Right forelimb (tissue), 1 donor: ENCODE data around the gene MAP4.
"Not testable (repeated sequence)": the region's sequence is repeated elsewhere in the genome, so short reads cannot be mapped to it uniquely, and the experiment has no call there.

Source experiments
- DNase-seq: peaks from one replicate; pipeline ENCODE4 v3.0.0-alpha.2; 2018

Gene MAP4

DNA sequence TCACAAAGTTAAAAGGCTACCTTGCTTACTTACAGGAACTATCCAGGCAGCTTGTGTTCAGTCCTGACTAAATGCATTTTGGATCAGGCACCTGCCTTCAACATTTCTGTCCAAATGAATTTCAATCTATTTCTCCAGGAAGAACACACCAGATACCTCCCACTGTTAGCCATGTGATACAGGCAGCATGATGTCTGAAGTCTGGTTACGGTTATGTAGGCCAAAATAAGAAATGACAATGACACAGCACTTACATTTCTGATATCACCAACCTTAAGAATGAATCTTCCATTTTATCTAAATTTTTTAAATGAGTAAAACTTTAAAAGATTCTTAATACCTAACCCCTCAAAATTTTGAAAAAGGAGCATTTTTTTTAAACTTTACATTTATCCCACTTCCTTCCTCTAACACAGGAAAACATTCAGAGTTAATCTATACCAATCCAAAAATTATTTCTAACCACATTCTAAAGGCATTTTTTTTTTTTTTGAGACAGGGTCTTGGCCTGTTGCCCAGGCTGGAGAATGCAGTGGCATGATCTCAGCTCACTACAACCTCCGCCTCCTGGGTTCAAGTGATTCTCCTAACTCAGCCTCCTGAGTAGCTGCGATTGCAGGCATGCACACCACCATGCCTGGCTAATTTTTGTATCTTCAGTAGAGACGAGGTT, at the start of gene MAP4:
Gene MAP4 (minus strand): TSS at position 116 of the 673 bp plus-strand sequence. CDS start 17,556 bp downstream, outside the sequence.
- no peak for DNase-seq

- no peak for DNase-seq
Measured at GRCh38 chr3:48065035-48065434, 48.8 kb upstream of the MAP4 start.

- no peak for DNase-seq
Measured at GRCh38 chr3:48064292-48064829, 48.1 kb upstream of the MAP4 start.

GRCh38 chr3:48061586-48061985, 45.4 kb upstream of the MAP4 start:
- DNase-seq: not testable (repeated sequence)

GRCh38 chr3:48058091-48058490, 41.9 kb upstream of the MAP4 start:
- no peak for DNase-seq

DNA sequence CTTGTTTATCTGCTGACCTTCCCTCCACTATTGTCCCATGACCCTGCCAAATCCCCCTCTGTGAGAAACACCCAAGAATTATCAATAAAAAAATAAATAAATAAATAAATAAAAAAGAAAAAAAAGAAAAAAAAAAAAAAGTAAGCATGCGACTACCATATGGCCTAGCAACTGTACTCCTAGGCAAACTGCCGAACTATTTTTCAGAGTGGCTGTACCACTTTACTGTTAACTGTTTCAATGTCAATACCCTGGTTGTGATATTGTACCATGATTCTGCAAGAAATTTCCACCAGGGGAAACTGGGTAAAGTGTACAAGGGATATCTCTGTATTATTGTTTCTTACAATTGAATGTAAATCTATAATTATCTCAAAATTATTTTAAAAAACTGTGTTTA, 41.3 kb upstream of the MAP4 start:
- DNase-seq: no peak

DNA sequence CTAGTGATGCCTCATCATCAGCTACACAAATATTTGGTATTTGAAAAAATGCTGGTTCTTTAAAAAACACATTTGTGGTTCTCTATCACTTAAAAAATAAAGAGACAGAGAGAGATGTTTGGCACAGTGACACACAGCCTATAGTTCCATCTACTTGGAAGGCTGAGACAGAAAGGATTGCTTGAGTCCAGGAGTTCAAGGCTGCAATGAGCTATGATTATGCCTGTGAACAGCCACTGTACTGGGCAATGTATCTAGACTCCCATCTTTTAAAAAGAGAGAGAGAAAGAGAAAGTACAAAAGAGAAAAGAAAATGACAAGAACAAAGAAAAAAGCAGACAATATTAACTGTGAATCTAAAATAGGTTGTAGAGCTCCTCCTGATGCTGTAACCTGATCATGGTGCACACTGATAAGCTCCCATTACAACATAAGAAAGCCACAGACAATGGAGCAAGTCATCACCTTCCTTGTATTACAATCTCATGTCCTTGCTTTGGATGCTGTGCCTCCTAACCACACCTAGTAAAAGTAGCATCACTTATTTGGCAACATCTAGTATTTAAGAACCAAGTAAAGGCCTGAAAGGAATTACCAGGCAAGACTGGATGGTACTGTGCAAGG, 31.7 kb upstream of the MAP4 start:
- no peak for DNase-seq

DNA sequence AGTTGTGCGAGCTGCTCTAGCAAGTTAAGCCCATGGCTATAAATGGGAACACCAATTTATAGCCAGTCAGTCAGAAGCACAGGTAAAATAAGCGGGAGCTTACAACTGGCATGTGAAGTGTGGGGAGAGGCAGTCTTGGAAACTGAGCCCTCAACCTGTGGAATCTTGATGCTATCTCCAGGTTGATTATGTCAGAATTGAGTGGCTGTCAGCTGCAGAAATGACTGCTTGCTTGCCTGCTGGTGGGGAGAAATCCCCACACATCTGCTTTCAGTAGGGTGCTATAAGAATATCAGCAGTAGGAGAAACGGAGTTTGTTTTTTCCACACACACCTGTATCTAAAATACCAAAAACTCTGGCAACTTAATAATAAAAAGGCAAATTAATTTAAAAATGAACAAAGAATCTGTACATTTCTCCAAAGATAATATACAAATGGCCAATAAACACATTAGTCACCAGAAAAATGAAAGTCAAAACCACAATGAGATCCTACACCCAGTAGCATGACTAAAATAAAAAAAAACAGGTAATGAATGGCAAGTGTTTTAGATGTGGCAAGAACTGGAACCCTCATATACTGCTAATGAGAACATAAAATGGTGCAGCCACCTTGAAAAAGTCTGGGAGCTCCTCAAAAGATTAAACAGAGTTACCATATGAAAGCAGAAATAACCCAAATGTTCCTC, 26.0 kb upstream of the MAP4 start:
- DNase-seq: no peak

GRCh38 chr3:48039487-48040190, 23.4 kb upstream of the MAP4 start:
- DNase-seq: no peak

DNA sequence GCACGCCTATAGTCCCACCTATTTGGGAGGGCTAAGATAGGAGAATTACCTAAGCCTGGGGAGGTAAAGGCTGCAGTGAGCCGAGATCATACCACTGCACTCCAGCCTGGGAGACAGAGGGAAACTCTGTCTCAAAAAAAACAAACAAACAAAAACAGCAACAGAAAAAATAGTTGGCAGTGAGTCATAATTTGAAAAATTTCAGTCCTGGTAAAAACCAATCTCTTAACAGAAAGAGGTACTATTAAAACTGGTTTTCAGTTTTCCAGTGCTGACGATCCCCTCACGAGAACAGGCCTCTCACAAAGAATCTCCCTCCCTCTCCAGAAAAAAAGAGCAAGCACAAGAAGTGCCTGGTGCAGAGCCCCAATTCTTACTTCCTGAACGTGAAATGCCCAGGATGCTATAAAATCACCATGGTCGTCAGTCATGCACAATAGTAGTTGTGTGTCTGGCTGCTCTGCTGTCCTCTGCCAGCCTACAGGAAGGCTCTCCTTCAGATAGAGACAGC, 22.8 kb upstream of the MAP4 start:
- no peak for DNase-seq

GRCh38 chr3:48034000-48034516, 17.8 kb upstream of the MAP4 start:
- DNase-seq: no peak

- DNase-seq: no peak
Measured at GRCh38 chr3:48030188-48030587, 14.0 kb upstream of the MAP4 start.

DNA sequence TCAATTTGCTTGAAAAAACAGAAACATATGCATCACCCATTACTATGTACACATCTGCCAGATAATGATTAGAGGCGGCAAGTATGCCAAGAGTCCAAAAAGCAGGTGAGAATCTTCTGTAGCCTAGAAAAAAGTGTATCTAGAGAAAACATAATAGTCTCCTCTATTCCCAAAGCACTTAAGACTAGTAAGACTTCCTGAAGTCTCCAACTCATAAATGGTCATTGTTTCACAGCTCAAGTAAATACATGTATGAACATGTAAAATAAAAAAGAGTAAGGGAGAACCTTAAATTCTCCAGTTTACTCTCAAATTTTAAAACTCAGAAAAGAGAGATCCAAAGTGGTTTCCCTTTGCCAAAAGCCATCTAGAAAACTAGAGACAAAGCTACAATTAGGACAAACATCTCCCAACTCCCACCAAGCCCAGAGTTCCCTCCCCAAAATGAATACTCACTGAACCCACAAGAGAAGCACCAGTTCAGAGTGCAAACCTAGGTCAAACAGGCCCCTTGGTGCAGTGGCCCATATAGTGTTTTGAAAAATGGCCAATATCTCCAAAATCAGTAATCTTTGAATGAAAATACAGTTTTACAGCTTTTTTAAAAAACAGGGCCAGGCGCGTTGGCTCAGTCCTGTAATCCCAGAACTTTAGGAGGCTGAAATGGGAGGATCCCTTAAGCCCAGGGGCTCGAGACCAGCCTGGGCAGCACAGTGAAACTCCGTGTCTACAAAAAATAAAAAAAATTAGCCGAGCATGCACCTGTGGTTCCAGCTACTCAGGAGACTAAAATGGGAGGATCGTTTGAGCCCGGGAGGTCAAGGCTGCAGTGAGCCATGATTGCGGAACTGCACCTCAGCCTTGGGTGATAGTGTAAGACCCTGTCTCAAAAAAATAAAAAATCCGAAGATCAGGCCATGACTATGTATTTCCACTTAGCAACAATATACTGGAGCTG, 11.0 kb upstream of the MAP4 start:
- DNase-seq: no peak

DNA sequence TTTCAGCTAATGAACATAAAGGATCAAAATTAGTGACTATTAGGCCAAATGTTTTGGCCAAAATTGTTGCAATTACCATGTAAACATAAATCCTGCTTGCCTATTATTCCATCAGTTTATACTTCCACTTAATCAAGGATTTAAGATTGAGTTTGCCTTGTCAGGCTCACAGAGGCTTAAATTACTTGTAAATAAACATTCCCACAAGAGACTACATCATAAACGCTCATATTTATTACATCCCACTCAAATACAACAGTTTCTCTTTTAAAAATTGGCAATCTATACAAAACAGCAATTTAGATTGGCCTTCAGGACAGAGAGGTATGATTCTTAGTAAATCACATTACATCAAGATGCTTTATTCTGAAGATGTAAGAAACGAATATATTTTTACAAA, 9.9 kb upstream of the MAP4 start:
- DNase-seq: no peak

DNA sequence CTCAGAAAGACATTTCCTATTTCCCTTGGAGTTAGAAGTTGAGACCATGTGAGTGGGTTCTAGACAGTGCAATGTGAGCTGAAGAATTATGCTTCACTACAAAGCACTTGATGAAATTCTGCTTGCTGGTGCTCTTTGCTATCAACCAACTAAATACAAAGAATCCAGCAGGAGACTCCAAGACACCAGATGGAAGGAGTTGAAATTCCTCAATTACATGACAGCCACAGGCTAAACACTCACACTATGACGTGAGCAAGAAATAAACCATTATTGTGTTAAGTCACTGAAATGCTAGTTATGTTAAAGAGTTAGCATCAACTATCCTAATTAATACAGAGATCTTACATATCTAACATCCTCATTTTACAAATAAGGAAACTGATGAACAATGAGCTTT, 8.2 kb upstream of the MAP4 start:
- DNase-seq: no peak

DNA sequence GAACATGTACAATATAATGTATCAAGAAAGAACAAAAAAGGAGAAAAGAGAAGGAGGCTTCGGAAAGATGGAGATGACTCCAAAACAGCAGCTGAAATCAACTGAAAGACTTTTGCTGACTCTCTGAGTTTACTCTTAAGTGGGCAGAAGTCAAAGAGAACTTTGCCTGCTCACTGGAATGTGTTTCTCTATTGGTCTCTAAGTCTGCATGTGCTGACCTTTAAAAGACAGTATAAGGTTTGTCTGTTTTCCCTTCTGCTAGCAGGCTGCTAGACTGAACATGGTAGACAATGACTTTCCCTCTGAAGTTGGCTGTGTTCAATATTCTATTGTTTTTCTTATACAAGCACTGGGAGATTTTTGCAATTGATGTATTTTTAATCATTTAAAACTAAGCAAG, 7.2 kb upstream of the MAP4 start:
- DNase-seq: no peak

DNA sequence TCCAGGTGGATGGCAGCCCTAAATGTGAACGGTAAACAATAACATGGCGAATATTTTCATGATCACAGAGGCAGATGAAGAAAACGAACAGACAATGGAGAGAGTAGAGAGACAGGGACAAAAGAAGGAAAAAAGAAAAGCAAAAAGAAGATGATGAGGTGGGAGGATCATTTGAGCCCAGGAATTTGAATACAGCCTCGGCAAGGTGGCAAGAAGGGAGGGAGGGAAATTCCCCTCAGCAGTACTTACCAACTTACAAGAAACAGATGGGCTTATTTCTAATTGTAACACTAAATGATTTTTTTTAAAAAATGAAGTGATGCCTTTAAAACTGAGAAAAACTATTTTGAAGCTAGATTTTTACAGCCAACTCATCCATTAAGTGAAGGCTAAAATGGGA, 6.0 kb upstream of the MAP4 start:
- no peak for DNase-seq

- DNase-seq: no peak
Measured at GRCh38 chr3:48018841-48019240, 2.6 kb upstream of the MAP4 start.

GRCh38 chr3:48015431-48016180, 610 bp downstream of the MAP4 start:
- no peak for DNase-seq

DNA sequence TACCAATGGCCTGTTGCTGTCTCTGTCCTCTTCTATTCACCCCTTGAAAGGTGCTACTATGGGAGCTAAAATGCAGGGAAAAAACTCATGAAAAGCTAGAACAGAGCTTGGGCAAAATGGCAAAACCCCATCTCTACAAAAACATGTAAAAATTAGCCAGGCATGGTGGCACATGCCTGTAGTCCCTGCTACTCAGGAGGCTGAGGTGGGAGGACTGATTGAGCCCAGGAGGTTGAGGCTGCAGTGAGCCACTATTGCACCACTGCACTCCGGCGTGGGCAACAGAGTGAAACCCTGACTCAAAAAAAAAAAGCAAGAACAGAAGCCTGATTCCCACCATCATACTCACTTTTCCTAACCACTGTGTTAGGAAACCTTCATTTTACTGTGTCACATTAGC, 1.9 kb downstream of the MAP4 start:
- DNase-seq: no peak
